ENCODE results near the gene TMCO4.

DNA sequence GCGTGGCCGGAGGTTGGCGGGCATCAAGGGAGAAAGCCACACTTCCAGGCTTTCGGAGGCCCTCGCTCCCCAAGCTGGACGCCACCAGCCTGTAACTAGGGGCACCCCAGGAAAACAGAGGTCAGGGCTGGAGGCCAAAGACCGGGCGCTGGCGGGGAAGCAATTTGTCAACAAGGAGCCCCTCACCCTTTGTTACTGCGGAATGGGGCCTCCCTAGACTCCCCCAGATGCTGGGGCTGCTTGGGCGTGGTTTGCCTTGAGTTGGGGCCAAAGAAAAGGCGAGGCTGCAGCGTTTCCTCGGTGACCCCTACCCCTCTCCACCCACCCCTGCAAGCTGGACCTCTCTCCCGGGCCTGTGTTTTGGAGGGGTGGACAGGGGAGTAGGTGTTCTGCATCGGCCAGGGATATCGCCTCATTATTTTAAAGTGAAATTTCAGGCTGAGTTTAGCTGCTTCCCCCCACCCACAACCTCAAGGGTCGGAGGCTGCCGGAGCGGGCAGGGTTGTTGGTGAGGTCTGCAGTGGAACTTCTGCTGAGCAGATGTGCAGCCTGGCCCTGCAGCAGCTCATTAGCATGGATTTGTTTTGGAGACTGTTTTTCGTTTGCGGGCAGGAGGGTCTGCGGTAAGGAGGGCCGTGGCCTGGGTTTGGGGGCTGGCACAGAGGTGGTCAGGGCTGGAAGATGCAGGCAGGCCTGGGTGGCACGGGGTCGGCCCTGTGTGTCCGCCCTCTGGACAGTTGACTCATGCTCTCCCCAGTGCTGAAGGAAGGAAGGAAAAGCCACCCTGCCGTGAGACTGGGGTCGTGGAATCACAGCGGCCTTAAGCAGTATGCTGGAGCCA, 154.1 kb downstream of the TMCO4 start:
- TF ChIP-seq CTCF (IDR thresholded peaks at IDR 0.05; ENCODE audit: extremely low read depth in 1 of 2, insufficient read depth in 1 of 2, low read depth in 1 of 2, low read length in 2 of 2) (no peak), POLR2A (IDR thresholded peaks at IDR 0.05; ENCODE audit: low read depth, low read length) (no peak), EZH2 (IDR thresholded peaks at IDR 0.05; ENCODE audit: borderline replicate concordance, low read depth, low read length, severe bottlenecking) (no peak), POLR2AphosphoS5 (IDR thresholded peaks at IDR 0.05; ENCODE audit: insufficient read depth, low read depth, low read length) (no peak), FOS (IDR thresholded peaks at IDR 0.05; ENCODE audit: borderline replicate concordance, insufficient read depth, low read length) (no peak), MAX (IDR thresholded peaks at IDR 0.05; ENCODE audit: insufficient read depth, insufficient read length) (no peak), MYC (IDR thresholded peaks at IDR 0.05; ENCODE audit: low read depth, low read length) (no peak), JUN (IDR thresholded peaks at IDR 0.05; ENCODE audit: borderline replicate concordance, insufficient read depth, insufficient read length, low read depth) (no peak), GATA2 (IDR thresholded peaks at IDR 0.05; ENCODE audit: insufficient read depth, insufficient read length, low read depth, low read length) (no peak)
